Ectodermal cell (in vitro differentiated cells): Measurements from ENCODE around the gene HMCN2.

ENCODE experiments used
- H3K27ac ChIP-seq: 2 replicates; pipeline ENCODE4 v1.7.0; 2013; ENCODE audit warnings: mild to moderate bottlenecking, low read depth, low read length; ENCODE audit not compliant: insufficient read depth, poor library complexity, severe bottlenecking
- H3K27me3 ChIP-seq: 2 replicates; pipeline ENCODE4 v1.7.0; 2013; ENCODE audit warnings: mild to moderate bottlenecking, low read length; ENCODE audit not compliant: insufficient read depth, control insufficient read depth, poor library complexity, severe bottlenecking
- H3K36me3 ChIP-seq: one replicate; pipeline ENCODE4 v1.7.0; 2013; ENCODE audit warnings: low read length; ENCODE audit not compliant: control insufficient read depth, insufficient read depth
- H3K4me1 ChIP-seq: one replicate; pipeline ENCODE4 v1.7.0; 2013; ENCODE audit warnings: low read length; ENCODE audit not compliant: control insufficient read depth, insufficient read depth
- H3K4me3 ChIP-seq: 2 replicates; pipeline ENCODE4 v1.7.0; 2013; ENCODE audit warnings: low read depth, low read length, control low read depth; ENCODE audit not compliant: insufficient read depth
- H3K9me3 ChIP-seq: 2 replicates; pipeline ENCODE4 v1.7.0; 2013; ENCODE audit warnings: mild to moderate bottlenecking, low read length, moderate library complexity; ENCODE audit not compliant: control insufficient read depth
- WGBS, 2 experiments: methylation state at CpG; one replicate each; pipeline ENCODE4 v1.1.7; 2013; ENCODE audit warnings: missing lambda C conversion rate in 2 of 2; 5-methylcytosine and 5-hydroxymethylcytosine counted together

HMCN2 gene

DNA sequence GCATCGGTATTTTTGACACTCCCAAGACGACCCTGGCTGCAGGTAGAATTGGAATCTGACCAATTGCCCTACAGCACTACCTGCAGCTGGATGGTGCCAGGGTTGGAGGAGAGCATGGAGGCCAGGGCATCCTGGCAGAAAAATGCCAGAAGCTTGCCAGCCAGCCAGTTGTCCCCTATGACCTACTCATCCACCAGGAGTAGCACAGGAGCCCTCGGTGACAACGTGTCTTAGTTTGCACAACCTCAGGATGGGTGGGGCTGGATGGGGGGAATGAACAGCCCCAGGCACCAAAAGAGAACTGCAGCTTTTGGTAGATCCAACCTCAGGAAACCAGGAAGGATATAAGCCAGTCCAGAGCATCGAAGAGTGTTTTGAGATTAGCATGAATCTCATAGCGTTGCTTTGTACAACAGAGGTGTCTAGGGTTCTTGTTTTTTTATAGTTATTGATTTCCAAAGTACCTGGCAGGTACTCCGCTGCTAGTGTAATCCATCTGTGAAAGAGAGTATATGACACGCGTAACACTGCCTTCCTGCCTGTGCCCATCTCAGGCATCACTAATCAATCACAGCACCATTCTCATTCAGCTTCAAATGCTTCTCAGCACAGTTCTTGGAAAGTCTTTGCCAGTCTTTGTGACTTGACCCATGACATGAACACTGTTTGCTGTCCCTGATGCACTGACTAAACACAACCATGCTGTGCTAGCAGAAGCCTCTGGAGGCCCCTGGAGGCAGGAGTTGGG is 142.5 kb downstream of the HMCN2 start:
- Histone ChIP-seq H3K36me3 (no peaks in the 10 kb centered on the region), H3K9me3 (no peaks in the 10 kb centered on the region)
- WGBS, 2 experiments: 93 to 94% methylated on average over 9 of the region's 9 CpGs

GRCh38 chr9:130408669-130409068 is 143.1 kb downstream of the HMCN2 start:
- H3K4me1 ChIP-seq: no peaks in the 10 kb centered on the region
- H3K27ac ChIP-seq: no peak overlapping the region
- no peak overlapping the region for H3K4me3 ChIP-seq
- no peaks in the 10 kb centered on the region for H3K27me3 ChIP-seq
- no peaks in the 10 kb centered on the region for H3K36me3 ChIP-seq
- WGBS, 2 experiments: 83 to 84% methylated on average over 9 of the region's 9 CpGs
- H3K9me3 ChIP-seq: no peaks in the 10 kb centered on the region

More for the DNA sequence above, 142.5 kb downstream of the HMCN2 start:
- Histone ChIP-seq H3K4me3 (no peak overlapping the region), H3K4me1 (no peaks in the 10 kb centered on the region), H3K27ac (no peak overlapping the region), H3K27me3 (no peaks in the 10 kb centered on the region)

- no peaks in the 10 kb centered on the region for H3K9me3 ChIP-seq
- no peaks in the 10 kb centered on the region for H3K27me3 ChIP-seq
- no peak overlapping the region for H3K27ac ChIP-seq
- H3K4me3 ChIP-seq: no peak overlapping the region
- no peaks in the 10 kb centered on the region for H3K36me3 ChIP-seq
- H3K4me1 ChIP-seq: no peaks in the 10 kb centered on the region
- WGBS, 2 experiments: 70 to 71% methylated on average over 4 of the region's 4 CpGs
Measured at GRCh38 chr9:130409246-130409645, 143.7 kb downstream of the HMCN2 start.

DNA sequence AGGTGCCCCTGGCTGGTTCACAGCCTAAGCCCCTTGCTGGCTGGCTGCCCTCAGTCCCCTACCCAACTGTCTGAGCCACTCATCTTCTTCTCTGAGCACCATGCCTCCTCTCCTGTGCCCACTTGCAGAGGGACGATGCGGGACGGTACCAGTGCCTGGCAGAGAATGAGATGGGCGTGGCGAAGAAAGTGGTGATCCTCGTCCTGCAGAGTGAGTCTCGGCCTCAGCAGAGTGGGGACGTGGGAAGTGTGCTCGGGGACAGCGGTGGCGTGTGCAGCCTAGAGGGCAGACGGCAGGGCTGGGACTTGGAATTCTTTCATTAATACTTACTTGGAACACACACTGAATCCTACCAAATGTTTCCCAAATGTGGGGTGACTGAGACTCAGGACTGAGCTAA is 144.9 kb downstream of the HMCN2 start:
- Histone ChIP-seq H3K9me3 (no peaks in the 10 kb centered on the region), H3K27me3 (no peaks in the 10 kb centered on the region), H3K36me3 (no peaks in the 10 kb centered on the region), H3K27ac (no peak overlapping the region), H3K4me1 (no peaks in the 10 kb centered on the region), H3K4me3 (no peak overlapping the region)
- WGBS, 2 experiments: 87 to 90% methylated on average over 12 of the region's 12 CpGs

GRCh38 chr9:130411566-130411915 is 146.0 kb downstream of the HMCN2 start:
- H3K27me3 ChIP-seq: no peaks in the 10 kb centered on the region
- no peak overlapping the region for H3K27ac ChIP-seq
- H3K4me3 ChIP-seq: no peak overlapping the region
- 90 to 92% methylated on average over 2 to 3 of the region's 3 CpGs for WGBS, 2 experiments
- no peaks in the 10 kb centered on the region for H3K9me3 ChIP-seq
- no peaks in the 10 kb centered on the region for H3K4me1 ChIP-seq
- H3K36me3 ChIP-seq: no peaks in the 10 kb centered on the region

DNA sequence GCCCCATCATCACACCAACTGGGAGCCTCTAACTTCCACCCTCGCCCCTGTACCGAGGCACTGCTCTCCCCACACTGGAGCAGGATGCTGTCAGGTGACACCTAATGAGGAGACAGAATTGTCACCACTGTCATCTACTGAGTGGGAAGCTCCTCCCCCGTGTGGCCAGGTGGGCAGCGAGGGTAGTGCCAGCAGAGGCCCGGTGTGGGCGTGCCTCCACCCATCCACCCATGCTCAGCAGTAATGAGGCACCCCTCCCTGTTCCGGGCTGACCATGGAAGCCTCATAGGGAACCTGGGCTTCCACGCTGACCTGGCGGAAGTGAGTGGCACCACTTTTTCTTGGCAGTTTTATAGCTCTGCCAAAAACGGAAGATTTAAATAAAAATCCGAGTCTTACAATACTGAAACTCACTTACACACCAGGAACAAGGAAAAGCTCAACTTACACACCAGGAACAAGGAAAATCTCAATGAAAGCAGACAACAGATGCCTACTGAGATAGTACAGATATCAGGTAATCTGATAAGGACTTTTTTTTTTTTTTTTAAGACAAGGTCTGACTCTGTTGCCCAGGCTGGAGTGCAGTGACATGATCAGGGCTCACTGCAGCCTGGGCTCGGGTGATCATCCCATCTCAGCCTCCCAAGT is 148.6 kb downstream of the HMCN2 start:
- Histone ChIP-seq H3K27ac (no peak overlapping the region), H3K4me1 (no peaks in the 10 kb centered on the region), H3K27me3 (no peaks in the 10 kb centered on the region), H3K36me3 (no peaks in the 10 kb centered on the region), H3K4me3 (no peak overlapping the region), H3K9me3 (no peaks in the 10 kb centered on the region)
- WGBS, 2 experiments: 92 to 94% methylated on average over 12 of the region's 12 CpGs

DNA sequence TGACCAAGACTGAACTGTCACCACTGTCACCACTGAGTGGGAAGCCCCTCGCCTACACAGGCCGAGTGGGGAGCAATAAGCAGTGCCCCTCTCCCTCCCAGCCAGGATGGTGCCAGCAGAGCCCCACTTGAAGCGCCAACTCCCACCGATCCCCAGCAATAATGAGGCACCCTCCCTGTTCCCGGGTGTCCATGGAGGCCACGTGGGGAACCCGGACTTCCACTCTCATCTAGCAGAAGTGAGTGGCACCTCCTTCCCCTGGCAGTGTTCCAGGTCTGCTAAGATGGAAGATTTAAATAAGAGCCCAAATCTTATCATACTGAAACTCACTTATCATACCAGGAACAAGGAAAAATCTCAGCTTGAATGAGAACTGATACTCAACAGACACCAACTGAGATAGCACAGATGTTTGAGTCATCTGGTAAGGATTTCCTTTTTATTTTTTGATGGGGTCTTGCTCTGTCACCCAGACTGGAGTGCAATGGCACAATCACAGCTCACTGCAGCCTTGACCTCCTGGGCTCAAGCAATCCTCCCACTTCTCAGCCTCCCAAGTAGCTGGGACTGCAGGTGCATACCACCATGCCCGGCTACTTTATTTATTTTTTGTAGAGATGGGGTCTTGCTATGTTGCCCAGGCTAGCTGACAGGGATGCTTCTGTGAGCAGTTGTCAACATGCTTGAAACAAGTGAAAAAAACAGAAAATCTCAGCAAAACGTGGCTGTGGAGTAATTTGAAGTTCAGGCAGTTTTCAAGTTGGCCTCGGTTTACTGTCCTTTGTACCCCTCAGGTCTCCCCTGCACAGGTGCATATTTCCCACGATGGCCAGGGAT is 149.6 kb downstream of the HMCN2 start:
- H3K4me1 ChIP-seq: no peaks in the 10 kb centered on the region
- H3K4me3 ChIP-seq: no peak overlapping the region
- H3K36me3 ChIP-seq: no peaks in the 10 kb centered on the region
- H3K9me3 ChIP-seq: no peaks in the 10 kb centered on the region
- no peak overlapping the region for H3K27ac ChIP-seq
- 92 to 93% methylated on average over 11 of the region's 11 CpGs for WGBS, 2 experiments
- no peaks in the 10 kb centered on the region for H3K27me3 ChIP-seq

DNA sequence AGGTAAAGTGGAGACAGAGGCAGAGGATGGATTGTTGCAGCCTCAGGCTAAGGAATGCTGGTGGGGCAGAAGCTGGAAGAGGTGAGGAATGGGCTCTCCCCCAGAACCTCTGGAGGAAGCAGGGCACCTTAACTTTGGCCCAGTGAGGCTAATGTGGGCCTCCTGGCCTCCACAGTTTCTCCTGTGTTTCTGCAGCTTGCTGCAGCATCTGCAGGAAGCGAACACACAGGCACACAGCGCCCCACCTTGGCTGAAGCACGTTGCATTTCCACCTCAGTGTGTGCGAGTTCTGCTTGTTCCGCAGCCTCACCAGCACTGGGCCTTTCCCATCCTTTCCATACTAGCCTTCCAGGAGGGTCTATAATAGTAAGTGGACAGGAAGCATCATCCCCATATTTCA is 152.0 kb downstream of the HMCN2 start:
- Histone ChIP-seq H3K27ac (no peak overlapping the region), H3K4me1 (peaks cover 8% of the 10 kb centered on the region), H3K9me3 (no peaks in the 10 kb centered on the region), H3K36me3 (no peaks in the 10 kb centered on the region), H3K27me3 (peaks cover 3% of the 10 kb centered on the region), H3K4me3 (no peak overlapping the region)
- WGBS, 2 experiments: 73 to 80% methylated on average over 5 of the region's 5 CpGs

- 92% methylated on average over 18 of the region's 18 CpGs for whole genome bisulfite sequencing, 2 experiments
- Histone ChIP-seq H3K27ac (no peak overlapping the region), H3K9me3 (no peaks in the 10 kb centered on the region), H3K36me3 (no peaks in the 10 kb centered on the region), H3K4me1 (peaks cover 8% of the 10 kb centered on the region), H3K27me3 (peaks cover 3% of the 10 kb centered on the region), H3K4me3 (no peak overlapping the region)
Measured at GRCh38 chr9:130418776-130419175, 153.2 kb downstream of the HMCN2 start.

GRCh38 chr9:130419521-130420035 is 154.0 kb downstream of the HMCN2 start:
- no peaks in the 10 kb centered on the region for H3K9me3 ChIP-seq
- 91 to 94% methylated on average over 8 of the region's 8 CpGs for whole genome bisulfite sequencing, 2 experiments
- no peak overlapping the region for H3K4me3 ChIP-seq
- peaks cover 3% of the 10 kb centered on the region for H3K27me3 ChIP-seq
- H3K27ac ChIP-seq: no peak overlapping the region
- H3K36me3 ChIP-seq: no peaks in the 10 kb centered on the region
- H3K4me1 ChIP-seq: peaks cover 8% of the 10 kb centered on the region
